K562 treated with DMSO at 1 percent for 48 hours (cell line): ENCODE results near the gene ZNF132. TPM values are rescaled to one million over a fixed set of nuclear protein-coding genes. Genes with fewer than 3 reads are reported as not detected.

ENCODE experiments used
- total RNA-seq: library from RNA; unstranded; fragments of 300-600 nt; gene quantifications from 2 replicates; pipeline ENCODE4 v1.2.3, GENCODE V29; 2022; ENCODE audit warnings: low replicate concordance; ENCODE audit errors: extremely low read depth

The ZNF132 gene
- not detected in 2 replicates for total RNA-seq

GRCh38 chr19:58439576-58440554 is at the start of gene ZNF132:
TSS of gene ZNF132 (minus strand) at chr19:58440153. CDS start at chr19:58439821, 332 bp downstream.

DNA sequence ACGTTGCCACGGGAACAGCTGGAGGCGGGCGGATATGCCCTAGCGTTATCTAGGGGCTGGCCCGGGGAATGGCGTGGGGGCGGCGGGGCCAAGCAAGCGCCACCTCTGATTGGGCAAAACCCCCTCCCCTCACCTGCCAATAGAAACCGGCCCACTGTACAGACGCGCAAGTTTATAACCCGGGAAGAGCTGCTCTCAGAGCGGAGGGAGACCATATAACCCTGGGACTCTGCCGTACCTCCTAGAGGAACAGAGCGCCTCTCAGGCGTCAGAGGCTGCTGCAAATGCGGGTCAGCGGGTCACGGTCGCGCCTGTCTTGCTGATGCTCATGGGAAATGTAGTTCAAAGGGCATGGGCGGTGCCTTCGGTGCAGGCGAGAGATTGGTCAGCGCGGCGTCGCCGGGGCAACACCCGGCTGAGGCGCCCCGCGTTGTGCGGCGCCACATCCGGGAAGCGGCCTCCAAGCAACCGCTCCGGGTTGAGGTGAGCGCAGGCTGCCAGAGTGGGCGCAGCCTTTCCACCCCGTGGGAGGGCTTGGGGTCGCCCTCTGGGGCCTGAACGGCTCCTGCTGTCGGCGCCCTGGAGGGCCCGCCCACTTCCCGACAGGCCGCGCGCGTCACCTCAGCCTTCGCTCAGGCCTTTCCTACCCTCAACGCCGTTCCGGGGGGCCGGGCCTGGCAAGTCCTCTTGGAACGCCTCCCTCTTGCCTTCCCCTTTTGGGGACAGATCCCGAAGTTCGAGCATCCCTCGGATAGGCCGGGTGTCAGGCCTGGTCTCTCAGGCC is 36.0 kb upstream of the ZNF132 start, which contains the start of gene ZNF446:
Gene ZNF446 (plus strand): TSS at position 639 of the 784 bp plus-strand sequence. CDS start 867 bp downstream, outside the sequence.

DNA sequence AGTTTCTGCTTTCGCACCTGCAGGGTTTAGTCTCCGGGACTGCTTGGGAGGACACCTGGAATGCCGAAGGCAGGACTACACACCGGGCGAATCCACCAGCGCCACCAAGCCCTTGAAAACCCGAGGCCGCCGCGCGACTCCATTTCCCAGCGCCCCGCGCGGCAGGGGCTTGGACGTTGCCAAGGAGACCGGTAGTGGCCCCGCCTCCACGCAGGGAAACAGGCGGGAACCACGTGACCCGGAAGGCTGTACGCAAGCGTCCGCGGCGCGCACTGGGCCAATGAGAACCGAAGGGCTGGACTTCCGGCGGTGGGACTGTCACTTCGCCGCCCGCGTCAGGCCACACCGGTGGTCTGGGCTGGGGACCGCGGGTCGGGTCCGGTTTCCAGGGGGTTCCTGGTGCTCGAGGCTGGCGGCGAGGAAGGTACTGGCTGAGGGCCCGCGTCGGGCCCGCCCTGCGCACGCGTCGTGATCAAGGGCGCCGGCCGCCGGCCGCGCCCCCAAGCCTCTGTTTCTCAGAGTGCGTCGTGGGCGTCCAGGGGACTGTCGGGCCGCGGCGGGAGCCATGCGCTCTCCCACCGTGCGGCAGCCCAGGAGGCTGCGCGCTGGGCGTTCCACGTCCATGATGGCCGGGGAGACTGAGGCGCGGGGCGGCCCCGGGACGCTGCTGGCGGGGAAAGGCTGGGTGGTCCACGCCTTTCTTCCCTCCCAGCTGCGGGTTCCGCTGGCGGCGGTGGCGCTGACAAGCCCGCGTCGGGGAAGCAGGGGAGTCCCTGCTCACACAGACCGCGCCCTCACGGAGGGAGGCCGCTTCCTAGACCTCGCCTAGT is 27.0 kb upstream of the ZNF132 start, which contains the start of gene ZNF324:
Gene ZNF324 (plus strand): TSS at position 321 of the 830 bp plus-strand sequence. CDS start 2,106 bp downstream, outside the sequence.

DNA sequence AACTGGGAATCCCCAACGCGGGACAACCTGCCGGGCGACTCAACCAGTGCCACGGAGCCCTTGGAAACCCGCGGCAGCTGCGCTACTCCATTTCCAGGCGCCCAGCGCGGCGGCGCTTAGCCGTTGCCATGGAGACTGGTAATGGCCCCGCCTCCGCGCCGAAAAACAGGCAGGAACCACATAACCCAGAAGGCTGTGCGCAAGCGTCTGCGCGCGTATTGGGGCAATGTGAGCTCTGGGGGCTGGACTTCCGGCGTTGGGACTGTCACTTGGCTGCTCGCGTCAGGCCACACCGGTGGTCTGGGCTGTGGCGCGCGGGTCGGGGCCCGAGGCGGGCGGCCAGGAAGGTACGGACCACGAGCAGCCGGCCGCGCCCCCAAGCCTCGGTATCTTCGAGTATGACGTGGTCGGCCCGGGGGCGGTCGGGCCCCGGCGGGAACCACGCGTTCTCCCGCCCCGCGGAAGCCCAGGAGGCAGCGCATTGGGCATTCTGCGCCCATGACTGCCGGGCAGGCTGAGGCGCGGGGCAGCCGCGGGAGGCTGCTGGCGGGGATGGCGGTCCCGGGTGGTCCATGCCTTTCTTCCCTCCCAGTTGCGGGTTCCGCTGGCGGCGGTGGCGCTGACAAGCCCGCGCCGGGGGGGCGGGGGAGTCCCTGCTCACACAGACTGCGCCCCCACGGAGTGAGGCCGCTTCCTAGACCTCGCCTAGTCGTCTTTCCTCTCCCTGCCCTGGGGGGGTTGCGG is 11.6 kb upstream of the ZNF132 start, which contains the start of gene ZNF324B:
Gene ZNF324B (plus strand): TSS at position 265 of the 744 bp plus-strand sequence. CDS start 2,080 bp downstream, outside the sequence.

DNA sequence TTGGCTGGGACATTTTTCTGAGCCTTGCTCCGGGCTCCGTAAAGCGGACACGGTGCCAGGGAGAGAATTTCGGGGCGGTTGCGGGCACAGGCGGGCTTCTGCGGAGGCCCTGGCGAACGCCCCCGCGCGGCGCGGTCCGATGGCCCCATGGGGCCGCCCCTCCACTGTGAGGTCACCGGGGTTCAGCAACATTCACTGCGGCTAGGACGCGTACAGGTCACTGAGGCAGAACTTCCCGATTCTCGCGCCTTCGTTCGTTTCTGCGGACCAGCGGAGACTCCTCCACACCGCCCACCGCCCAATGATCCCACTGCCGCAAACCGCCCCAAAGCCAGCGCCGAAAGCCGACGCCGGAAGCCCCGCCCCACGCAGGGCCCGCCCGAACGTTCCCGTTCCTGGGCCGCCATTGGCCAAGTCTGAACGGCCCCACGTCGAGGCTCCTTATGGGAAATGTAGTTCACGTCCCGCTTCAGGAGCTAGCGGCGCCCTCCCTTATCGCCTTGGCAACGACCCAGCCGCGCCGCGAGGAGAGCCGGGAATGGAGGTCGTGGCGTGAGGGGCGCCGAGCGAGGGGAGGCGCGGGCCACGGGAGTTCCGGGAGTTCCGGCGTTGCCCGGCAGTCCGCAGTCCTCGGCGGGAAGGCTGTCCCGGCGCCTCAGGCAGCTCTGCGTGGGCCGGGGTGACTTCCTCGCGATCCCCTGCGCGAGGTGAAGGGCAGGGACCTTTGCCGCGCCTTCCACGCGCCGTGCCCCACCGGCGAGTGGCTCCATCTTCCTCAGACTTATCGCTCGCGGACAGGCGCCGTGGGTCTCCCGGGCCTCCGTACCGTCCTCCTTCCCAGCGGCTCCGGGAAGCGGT is 31.6 kb downstream of the ZNF132 start, which contains the start of gene ZNF584:
Gene ZNF584 (plus strand): TSS at position 498 of the 858 bp plus-strand sequence. CDS start 499 bp downstream, outside the sequence.

GRCh38 chr19:58395220-58395978 is 44.6 kb downstream of the ZNF132 start, which contains the start of gene RNF225:
TSS of gene RNF225 (plus strand) at chr19:58395656. CDS start at chr19:58396090, 434 bp downstream.

DNA sequence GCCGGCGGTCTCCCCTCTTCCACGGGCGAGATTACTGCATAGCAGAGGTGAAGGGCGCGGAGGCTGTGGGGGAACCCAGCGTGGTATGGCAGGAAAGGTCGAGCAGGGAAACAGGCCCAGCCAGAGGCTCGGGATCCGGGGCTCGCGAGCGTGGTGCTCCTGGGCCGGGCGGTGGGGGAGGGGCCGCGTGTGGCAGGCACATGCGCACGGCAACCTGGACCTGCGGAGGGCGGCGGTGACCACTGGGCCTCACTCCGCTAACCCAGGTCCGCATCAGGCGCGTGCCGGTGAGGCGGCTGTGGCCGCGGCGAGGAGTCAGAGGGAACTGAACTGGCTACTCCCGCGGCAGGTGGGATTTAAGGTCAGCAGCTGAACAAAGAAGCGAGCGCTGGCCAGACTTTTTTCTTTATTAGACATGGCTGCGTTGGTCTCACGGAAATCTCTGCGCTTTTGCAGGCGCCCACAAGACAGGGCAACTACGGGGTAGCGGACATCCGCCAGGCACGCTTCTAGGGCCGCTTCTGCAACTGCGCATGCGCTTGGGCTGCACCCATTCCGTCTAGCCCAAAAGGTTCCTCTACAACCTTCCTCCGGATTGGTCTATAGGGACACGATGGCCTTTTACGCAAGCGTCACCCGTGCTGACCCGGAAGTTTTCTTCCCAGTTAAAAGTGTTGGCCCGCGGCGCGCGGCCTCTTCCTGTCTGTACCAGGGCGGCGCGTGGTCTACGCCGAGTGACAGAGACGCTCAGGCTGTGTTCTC is 53.2 kb downstream of the ZNF132 start, which contains the start of gene RPS5:
Gene RPS5 (plus strand): TSS at position 694 of the 762 bp plus-strand sequence. CDS start 869 bp downstream, outside the sequence.

Other genes starting within 250 kb of the ZNF132 start
- gene ZNF544, start 211.2 kb downstream of the ZNF132 start, total RNA-seq, result not detected in 2 replicates
- gene ZNF8, start 161.2 kb downstream of the ZNF132 start, total RNA-seq, result not detected in 2 replicates
- not detected in 2 replicates for gene ERVK3-1, start 134.8 kb downstream of the ZNF132 start, total RNA-seq
- gene ZSCAN22, start 113.2 kb downstream of the ZNF132 start, total RNA-seq, result not detected in 2 replicates
- not detected in 2 replicates for gene A1BG, start 86.7 kb downstream of the ZNF132 start, total RNA-seq
- not detected in 2 replicates for gene ZNF497, start 77.4 kb downstream of the ZNF132 start, total RNA-seq
- not detected in 2 replicates for gene ZNF837, start 59.1 kb downstream of the ZNF132 start, total RNA-seq
- gene RPS5, start 52.9 kb downstream of the ZNF132 start, total RNA-seq, result 2,923 and 3,134 TPM in 2 replicates
- not detected in 2 replicates for gene RNF225, start 44.5 kb downstream of the ZNF132 start, total RNA-seq
- not detected in 2 replicates for gene ZNF584, start 31.5 kb downstream of the ZNF132 start, total RNA-seq
- gene ZNF324B, start 11.5 kb upstream of the ZNF132 start, total RNA-seq, result not detected in 2 replicates
- 167 TPM in 1 of 2 replicates, not detected in the other for gene ZNF324, start 26.9 kb upstream of the ZNF132 start, total RNA-seq
- gene ZNF446, start 36.2 kb upstream of the ZNF132 start, total RNA-seq, result not detected in 2 replicates
- not detected in 2 replicates for gene SLC27A5, start 71.8 kb upstream of the ZNF132 start, total RNA-seq
- not detected in 2 replicates for gene ZBTB45, start 79.7 kb upstream of the ZNF132 start, total RNA-seq
- gene TRIM28, start 103.9 kb upstream of the ZNF132 start, total RNA-seq, result 866 and 1,637 TPM in 2 replicates
- not detected in 2 replicates for gene CHMP2A, start 115.0 kb upstream of the ZNF132 start, total RNA-seq
- gene UBE2M, start 118.5 kb upstream of the ZNF132 start, total RNA-seq, result not detected in 2 replicates
- not detected in 2 replicates for gene MZF1, start 133.2 kb upstream of the ZNF132 start, total RNA-seq